ENCODE data around the gene HSF5.

DNA sequence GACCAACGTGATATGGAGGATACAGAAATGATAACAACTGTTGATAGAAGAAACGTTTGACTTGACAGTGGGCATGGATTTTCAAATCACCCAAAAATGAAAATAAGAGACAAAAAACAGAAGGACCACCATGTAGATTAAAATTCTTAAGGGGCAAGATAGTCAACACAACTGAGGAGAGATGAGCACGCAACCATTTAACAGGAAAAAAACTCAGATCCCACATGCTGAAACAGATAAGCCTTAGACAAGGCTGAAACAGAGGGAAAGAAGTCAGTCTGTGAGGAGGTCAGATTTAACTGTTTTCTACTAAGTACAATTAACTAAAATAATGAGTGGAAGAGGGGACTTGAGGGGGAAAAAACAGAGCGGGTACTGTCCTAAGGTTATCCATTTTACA, 92.0 kb downstream of the HSF5 start:
- no peak for TF ChIP-seq EZH2phosphoT487 (IDR thresholded peaks at IDR 0.05; ENCODE audit: borderline replicate concordance, low read length)
- no peak for TF ChIP-seq CTCF (conservative IDR thresholded peaks at IDR 0.05; ENCODE audit: low read depth, low read length)
